ENCODE measurements around the gene TBX2. TPM values are rescaled to one million over a fixed set of nuclear protein-coding genes. Genes with fewer than 3 reads are reported as not detected.
A peak's percentile ranks its signal among the peaks of the same experiment; 100 is the strongest.

Gene TBX2
- total RNA-seq, 1 donor from 2014 or later, result 1.1 TPM

- H3K9me3 Mint-ChIP-seq (ENCODE audit: low read depth), result no peaks in the 10 kb centered on the region
- H3K4me3 Mint-ChIP-seq (ENCODE audit: low read depth), result no peak overlapping the region
- TF ChIP-seq CTCF (IDR thresholded peaks at IDR 0.05; ENCODE audit: unreplicated experiment), result no peak
- DNase-seq (ENCODE audit: low spot score, unreplicated experiment), result no peak
- H3K4me1 Mint-ChIP-seq (ENCODE audit: low read depth), result peaks cover 8% of the 10 kb centered on the region
- no peaks in the 10 kb centered on the region for H3K36me3 Mint-ChIP-seq (ENCODE audit: insufficient read depth)
- H3K27ac Mint-ChIP-seq, result no peak overlapping the region
- peaks cover 78% of the 10 kb centered on the region for H3K27me3 Mint-ChIP-seq
These were observed 6.3 kb downstream of the TBX2 start for GRCh38 chr17:61405686-61406536.

- Mint-ChIP-seq H3K36me3 (ENCODE audit: insufficient read depth) (no peaks in the 10 kb centered on the region), H3K4me1 (ENCODE audit: low read depth) (peaks cover 8% of the 10 kb centered on the region), H3K4me3 (ENCODE audit: low read depth) (no peak overlapping the region), H3K27me3 (peaks cover 73% of the 10 kb centered on the region), H3K27ac (no peak overlapping the region), H3K9me3 (ENCODE audit: low read depth) (no peaks in the 10 kb centered on the region)
- no peak for DNase-seq (ENCODE audit: low spot score, unreplicated experiment)
- no peak for TF ChIP-seq CTCF (IDR thresholded peaks at IDR 0.05; ENCODE audit: unreplicated experiment)
These were observed 6.8 kb downstream of the TBX2 start for GRCh38 chr17:61406537-61406845.

- Mint-ChIP-seq H3K4me3 (ENCODE audit: low read depth) (no peak overlapping the region), H3K36me3 (ENCODE audit: insufficient read depth) (no peaks in the 10 kb centered on the region), H3K27me3 (peaks cover 66% of the 10 kb centered on the region), H3K27ac (no peak overlapping the region), H3K4me1 (ENCODE audit: low read depth) (peaks cover 8% of the 10 kb centered on the region), H3K9me3 (ENCODE audit: low read depth) (no peaks in the 10 kb centered on the region)
- no peak for DNase-seq (ENCODE audit: low spot score, unreplicated experiment)
- no peak for TF ChIP-seq CTCF (IDR thresholded peaks at IDR 0.05; ENCODE audit: unreplicated experiment)
These were observed 7.6 kb downstream of the TBX2 start for GRCh38 chr17:61406971-61407911.

- no peak for DNase-seq (ENCODE audit: low spot score, unreplicated experiment)
- no peak overlapping the region for H3K27ac Mint-ChIP-seq
These were observed 8.8 kb downstream of the TBX2 start for GRCh38 chr17:61408151-61409041.

More at GRCh38 chr17:61408151-61409041, 8.8 kb downstream of the TBX2 start:
- Mint-ChIP-seq H3K9me3 (ENCODE audit: low read depth) (no peaks in the 10 kb centered on the region), H3K36me3 (ENCODE audit: insufficient read depth) (no peaks in the 10 kb centered on the region), H3K4me1 (ENCODE audit: low read depth) (peaks cover 5% of the 10 kb centered on the region), H3K4me3 (ENCODE audit: low read depth) (peak overlapping the region; percentile 56), H3K27me3 (peaks cover 60% of the 10 kb centered on the region)
- TF ChIP-seq CTCF (IDR thresholded peaks at IDR 0.05; ENCODE audit: unreplicated experiment), result no peak

Data from progenitor cell of endocrine pancreas (in vitro differentiated cells).